ENCODE results near the gene SCP2D1. TPM values are rescaled to one million over a fixed set of nuclear protein-coding genes. Genes with fewer than 3 reads are reported as not detected.

SCP2D1 gene
- total RNA-seq, 2 donors from 2014 or later = not detected

DNA sequence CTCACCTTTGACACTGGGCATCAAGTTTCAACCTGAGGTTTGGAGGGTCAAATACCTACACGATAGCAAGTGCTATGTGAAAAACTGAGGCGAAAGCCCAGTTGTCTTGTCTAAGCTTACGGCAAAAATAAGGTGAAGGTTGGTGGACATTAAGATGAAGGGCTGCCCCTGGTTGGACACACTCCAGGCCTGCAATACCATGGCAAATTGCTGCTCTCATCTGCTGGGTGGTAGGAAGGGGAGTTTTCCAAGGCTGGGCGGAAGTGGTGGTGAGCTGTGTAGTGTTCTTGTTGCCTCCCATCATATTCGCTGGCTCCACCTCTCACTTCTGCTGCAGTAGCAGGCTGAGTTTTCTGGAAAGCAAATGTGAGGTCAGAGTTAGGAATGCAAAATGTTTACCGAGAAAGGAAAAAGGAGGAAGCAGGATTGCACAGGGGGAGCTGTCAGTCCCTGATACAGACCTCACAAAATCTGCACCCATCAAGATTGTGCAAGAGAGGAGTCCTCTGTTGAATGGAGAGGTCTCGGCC is 33.7 kb downstream of the SCP2D1 start:
- TF ChIP-seq, protein P1, sequence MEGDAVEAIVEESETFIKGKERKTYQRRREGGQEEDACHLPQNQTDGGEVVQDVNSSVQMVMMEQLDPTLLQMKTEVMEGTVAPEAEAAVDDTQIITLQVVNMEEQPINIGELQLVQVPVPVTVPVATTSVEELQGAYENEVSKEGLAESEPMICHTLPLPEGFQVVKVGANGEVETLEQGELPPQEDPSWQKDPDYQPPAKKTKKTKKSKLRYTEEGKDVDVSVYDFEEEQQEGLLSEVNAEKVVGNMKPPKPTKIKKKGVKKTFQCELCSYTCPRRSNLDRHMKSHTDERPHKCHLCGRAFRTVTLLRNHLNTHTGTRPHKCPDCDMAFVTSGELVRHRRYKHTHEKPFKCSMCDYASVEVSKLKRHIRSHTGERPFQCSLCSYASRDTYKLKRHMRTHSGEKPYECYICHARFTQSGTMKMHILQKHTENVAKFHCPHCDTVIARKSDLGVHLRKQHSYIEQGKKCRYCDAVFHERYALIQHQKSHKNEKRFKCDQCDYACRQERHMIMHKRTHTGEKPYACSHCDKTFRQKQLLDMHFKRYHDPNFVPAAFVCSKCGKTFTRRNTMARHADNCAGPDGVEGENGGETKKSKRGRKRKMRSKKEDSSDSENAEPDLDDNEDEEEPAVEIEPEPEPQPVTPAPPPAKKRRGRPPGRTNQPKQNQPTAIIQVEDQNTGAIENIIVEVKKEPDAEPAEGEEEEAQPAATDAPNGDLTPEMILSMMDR (conservative IDR thresholded peaks at IDR 0.05) = no peak
- H3K9me3 ChIP-seq (ENCODE audit: control insufficient read depth, low read length) = no peaks in the 10 kb centered on the region
- Mint-ChIP-seq H3K4me1 (no peaks in the 10 kb centered on the region), H3K27ac (no peak overlapping the region), H3K9me3 (no peaks in the 10 kb centered on the region), H3K36me3 (ENCODE audit: low read depth) (no peaks in the 10 kb centered on the region), H3K27me3 (ENCODE audit: insufficient read depth) (peaks cover 6% of the 10 kb centered on the region), H3K4me3 (no peak overlapping the region)
- WGBS, 2 experiments (ENCODE audit: insufficient coverage in 1 of 2, insufficient read length in 1 of 2) = 79 to 82% methylated on average over 3 to 7 of the region's 7 CpGs
- H3K4me3 ChIP-seq (ENCODE audit: low read length) = no peak overlapping the region
- no peaks in the 10 kb centered on the region for H3K27me3 ChIP-seq (ENCODE audit: control insufficient read depth, insufficient read depth, low read length, poor library complexity, severe bottlenecking)
- H3K27ac ChIP-seq (ENCODE audit: low read depth, low read length) = no peak overlapping the region
- no peaks in the 10 kb centered on the region for H3K4me1 ChIP-seq (ENCODE audit: control insufficient read depth, insufficient read depth, low read length)
- DNase-seq = no peak
- no peak overlapping the region for H3K9ac ChIP-seq (ENCODE audit: extremely low read depth, low read length, poor library complexity, severe bottlenecking)
- H3K36me3 ChIP-seq (ENCODE audit: control insufficient read depth, insufficient read depth, low read length) = no peaks in the 10 kb centered on the region

DNA sequence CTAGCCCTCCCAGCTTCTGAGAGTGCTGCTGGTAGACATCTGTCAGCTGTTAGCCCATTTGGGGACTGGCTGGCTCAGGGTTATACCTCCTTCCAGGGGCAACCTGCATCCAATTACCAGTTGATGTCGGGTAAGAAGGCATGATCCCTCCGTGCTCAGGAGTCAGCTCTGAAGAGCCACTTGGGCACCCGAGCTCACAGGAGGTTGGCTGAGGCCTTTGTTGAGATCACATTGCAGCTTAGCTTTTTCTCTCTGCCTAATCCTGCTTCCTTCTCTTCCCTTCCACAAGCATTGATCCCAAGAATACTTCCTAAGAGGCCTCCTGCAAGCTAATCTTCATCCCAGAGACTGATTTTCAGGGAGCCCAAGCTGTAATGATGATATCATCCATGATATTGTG is 35.5 kb downstream of the SCP2D1 start:
- Mint-ChIP-seq H3K27ac (no peak overlapping the region), H3K36me3 (ENCODE audit: low read depth) (no peaks in the 10 kb centered on the region), H3K27me3 (ENCODE audit: insufficient read depth) (peaks cover 5% of the 10 kb centered on the region), H3K9me3 (no peaks in the 10 kb centered on the region), H3K4me1 (no peaks in the 10 kb centered on the region), H3K4me3 (no peak overlapping the region)
- no peak overlapping the region for H3K4me3 ChIP-seq (ENCODE audit: low read length)
- H3K9ac ChIP-seq (ENCODE audit: extremely low read depth, low read length, poor library complexity, severe bottlenecking) = no peak overlapping the region
- 75 to 86% methylated on average over 3 of the region's 3 CpGs for WGBS, 2 experiments (ENCODE audit: insufficient coverage in 1 of 2, insufficient read length in 1 of 2)
- H3K27ac ChIP-seq (ENCODE audit: low read depth, low read length) = no peak overlapping the region
- TF ChIP-seq, protein P1 (conservative IDR thresholded peaks at IDR 0.05) = no peak
- no peaks in the 10 kb centered on the region for H3K27me3 ChIP-seq (ENCODE audit: control insufficient read depth, insufficient read depth, low read length, poor library complexity, severe bottlenecking)
- no peaks in the 10 kb centered on the region for H3K36me3 ChIP-seq (ENCODE audit: control insufficient read depth, insufficient read depth, low read length)
- no peaks in the 10 kb centered on the region for H3K9me3 ChIP-seq (ENCODE audit: control insufficient read depth, low read length)
- no peaks in the 10 kb centered on the region for H3K4me1 ChIP-seq (ENCODE audit: control insufficient read depth, insufficient read depth, low read length)
- no peak for DNase-seq

GRCh38 chr20:18851629-18852028 is 38.0 kb downstream of the SCP2D1 start:
- Mint-ChIP-seq H3K36me3 (ENCODE audit: low read depth) (no peaks in the 10 kb centered on the region), H3K27me3 (ENCODE audit: insufficient read depth) (peaks cover 8% of the 10 kb centered on the region), H3K9me3 (no peaks in the 10 kb centered on the region), H3K4me1 (no peaks in the 10 kb centered on the region), H3K27ac (no peak overlapping the region), H3K4me3 (no peak overlapping the region)
- Histone ChIP-seq H3K4me3 (ENCODE audit: low read length) (no peak overlapping the region), H3K9me3 (ENCODE audit: control insufficient read depth, low read length) (no peaks in the 10 kb centered on the region), H3K27ac (ENCODE audit: low read depth, low read length) (no peak overlapping the region), H3K36me3 (ENCODE audit: control insufficient read depth, insufficient read depth, low read length) (no peaks in the 10 kb centered on the region), H3K9ac (ENCODE audit: extremely low read depth, low read length, poor library complexity, severe bottlenecking) (no peak overlapping the region), H3K27me3 (ENCODE audit: control insufficient read depth, insufficient read depth, low read length, poor library complexity, severe bottlenecking) (no peaks in the 10 kb centered on the region), H3K4me1 (ENCODE audit: control insufficient read depth, insufficient read depth, low read length) (no peaks in the 10 kb centered on the region)
- DNase-seq = no peak
- TF ChIP-seq, protein P1 (conservative IDR thresholded peaks at IDR 0.05) = no peak

All from endodermal cell (in vitro differentiated cells).